ENCODE data around the gene EFCAB8.

The EFCAB8 gene

DNA sequence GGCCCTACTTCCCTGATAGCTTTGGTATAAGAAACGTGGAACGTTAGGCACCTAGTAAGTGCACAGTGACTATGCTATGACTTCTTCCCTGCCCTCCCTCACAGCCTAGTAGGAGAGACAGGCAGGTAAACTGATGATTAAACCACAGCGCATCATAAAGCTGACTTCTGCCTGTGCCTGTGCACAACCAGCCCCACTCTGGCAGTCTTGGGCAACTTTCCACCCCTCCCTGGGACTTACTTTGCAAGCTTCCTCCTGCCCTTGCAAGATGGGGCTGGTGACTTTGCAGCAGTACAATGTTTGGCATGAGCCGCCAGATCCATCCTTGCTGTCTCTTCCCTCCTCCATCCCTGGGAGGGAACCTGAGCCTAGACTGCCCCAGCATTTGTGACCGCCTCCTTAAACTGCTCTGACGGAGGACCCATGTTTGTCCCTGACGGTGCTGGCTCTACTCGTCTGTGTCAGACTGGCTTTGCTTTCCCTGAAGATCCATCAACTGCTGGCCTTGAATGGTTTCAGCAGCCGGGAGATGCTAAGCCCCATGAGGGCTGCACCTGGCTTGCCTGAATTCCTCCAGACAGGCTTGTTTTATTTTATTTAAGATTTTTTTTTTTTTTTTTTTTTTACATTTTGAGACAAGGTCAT is 36.1 kb downstream of the EFCAB8 start:
- Histone ChIP-seq H3K4me2 (ENCODE audit: low read length) (no peak overlapping the region), H3K9me2 (ENCODE audit: low read depth, low read length) (no peaks in the 10 kb centered on the region), H3K4me1 (ENCODE audit: insufficient read depth, low read length, severe bottlenecking) (no peaks in the 10 kb centered on the region), H4K20me1 (ENCODE audit: insufficient read depth, low read length) (no peaks in the 10 kb centered on the region), H3K9ac (ENCODE audit: low read length) (no peak overlapping the region), H3F3A (ENCODE audit: insufficient read depth, low read length) (no peaks in the 10 kb centered on the region), H2AFZ (ENCODE audit: low read length) (no peak overlapping the region), H3K79me2 (ENCODE audit: insufficient read depth, low read length) (no peaks in the 10 kb centered on the region), H3K4me3 (ENCODE audit: low read depth, low read length, poor library complexity, severe bottlenecking) (no peak overlapping the region), H3K27me3 (ENCODE audit: insufficient read depth, low read length) (no peaks in the 10 kb centered on the region), H3K27ac (ENCODE audit: low read depth, low read length, poor library complexity, severe bottlenecking) (no peak overlapping the region), H3K36me3 (ENCODE audit: insufficient read depth, low read length) (no peaks in the 10 kb centered on the region), H3K9me3 (ENCODE audit: low read length) (no peaks in the 10 kb centered on the region)
- TF ChIP-seq EZH2 (IDR thresholded peaks at IDR 0.05; ENCODE audit: borderline replicate concordance, low read length) (no peak), CTCF (IDR thresholded peaks at IDR 0.05; ENCODE audit: low read length) (no peak)

DNA sequence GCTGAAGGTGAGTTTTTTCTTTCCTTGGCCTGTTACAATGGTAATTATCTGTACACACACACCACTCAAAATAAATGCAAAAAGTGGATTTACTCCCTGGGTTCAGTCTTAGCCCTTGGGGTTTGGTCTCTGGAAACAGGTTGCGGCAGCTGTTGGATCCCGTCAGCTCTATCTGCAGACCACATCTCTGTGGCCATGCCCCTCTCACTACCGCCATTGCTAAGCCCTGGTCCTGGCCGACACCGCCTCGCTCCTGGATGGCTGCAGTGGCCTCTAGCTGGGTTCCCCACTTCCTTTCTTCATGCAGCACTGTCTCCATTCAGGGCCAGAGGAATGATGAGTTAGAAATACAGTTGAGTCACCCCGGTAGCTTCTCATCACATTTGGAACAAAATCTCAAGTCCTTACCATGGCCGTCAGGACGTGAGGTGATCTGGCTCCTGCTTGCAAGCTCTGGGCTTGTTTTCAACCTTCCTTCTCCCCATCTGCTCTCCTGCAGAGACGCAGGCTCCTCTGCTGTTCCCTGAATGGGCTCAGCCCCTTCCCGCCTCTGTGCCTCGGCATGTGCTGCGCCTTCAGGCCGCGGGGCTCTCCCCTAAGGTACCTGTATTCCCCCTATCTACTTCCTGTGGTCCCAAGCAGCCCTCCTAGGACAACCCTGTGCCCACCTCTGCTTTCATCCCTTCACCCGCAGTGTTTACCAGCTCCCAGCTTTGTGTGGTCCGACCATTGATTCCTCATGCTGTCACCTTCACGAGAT is 38.0 kb downstream of the EFCAB8 start:
- Histone ChIP-seq H3K9ac (ENCODE audit: low read length) (no peak overlapping the region), H3K27ac (ENCODE audit: low read depth, low read length, poor library complexity, severe bottlenecking) (no peak overlapping the region), H4K20me1 (ENCODE audit: insufficient read depth, low read length) (no peaks in the 10 kb centered on the region), H3K27me3 (ENCODE audit: insufficient read depth, low read length) (no peaks in the 10 kb centered on the region), H3K79me2 (ENCODE audit: insufficient read depth, low read length) (no peaks in the 10 kb centered on the region), H3F3A (ENCODE audit: insufficient read depth, low read length) (no peaks in the 10 kb centered on the region), H3K4me1 (ENCODE audit: insufficient read depth, low read length, severe bottlenecking) (no peaks in the 10 kb centered on the region), H3K4me2 (ENCODE audit: low read length) (no peak overlapping the region), H3K9me2 (ENCODE audit: low read depth, low read length) (no peaks in the 10 kb centered on the region), H2AFZ (ENCODE audit: low read length) (no peak overlapping the region), H3K9me3 (ENCODE audit: low read length) (no peaks in the 10 kb centered on the region), H3K4me3 (ENCODE audit: low read depth, low read length, poor library complexity, severe bottlenecking) (no peak overlapping the region), H3K36me3 (ENCODE audit: insufficient read depth, low read length) (no peaks in the 10 kb centered on the region)
- TF ChIP-seq EZH2 (IDR thresholded peaks at IDR 0.05; ENCODE audit: borderline replicate concordance, low read length) (no peak), CTCF (IDR thresholded peaks at IDR 0.05; ENCODE audit: low read length) (no peak)

- TF ChIP-seq EZH2 (IDR thresholded peaks at IDR 0.05; ENCODE audit: borderline replicate concordance, low read length) (no peak), CTCF (IDR thresholded peaks at IDR 0.05; ENCODE audit: low read length) (no peak)
- Histone ChIP-seq H4K20me1 (ENCODE audit: insufficient read depth, low read length) (no peaks in the 10 kb centered on the region), H3K9me3 (ENCODE audit: low read length) (no peaks in the 10 kb centered on the region), H2AFZ (ENCODE audit: low read length) (no peak overlapping the region), H3K36me3 (ENCODE audit: insufficient read depth, low read length) (no peaks in the 10 kb centered on the region), H3K27ac (ENCODE audit: low read depth, low read length, poor library complexity, severe bottlenecking) (no peak overlapping the region), H3K4me2 (ENCODE audit: low read length) (no peak overlapping the region), H3F3A (ENCODE audit: insufficient read depth, low read length) (no peaks in the 10 kb centered on the region), H3K79me2 (ENCODE audit: insufficient read depth, low read length) (no peaks in the 10 kb centered on the region), H3K27me3 (ENCODE audit: insufficient read depth, low read length) (no peaks in the 10 kb centered on the region), H3K9me2 (ENCODE audit: low read depth, low read length) (no peaks in the 10 kb centered on the region), H3K9ac (ENCODE audit: low read length) (no peak overlapping the region), H3K4me3 (ENCODE audit: low read depth, low read length, poor library complexity, severe bottlenecking) (no peak overlapping the region), H3K4me1 (ENCODE audit: insufficient read depth, low read length, severe bottlenecking) (no peaks in the 10 kb centered on the region)
Measured at GRCh38 chr20:32898729-32899128, 40.0 kb downstream of the EFCAB8 start.
